HEK293 (cell line): ENCODE results near the gene SPON1.

Experiments
- CTCF ChIA-PET: fragments of 350-600 bp; formaldehyde crosslinking; extraction: SDS; loops from one replicate; lab custom pipeline; 2021; ENCODE audit warnings: antibody characterized with exemption; lab: Yijun Ruan, JAX
- POLR2A ChIA-PET: fragments of 300-600 bp; formaldehyde crosslinking; extraction: SDS; loops from one replicate; lab custom pipeline; 2020; ENCODE audit warnings: antibody characterized with exemption, inconsistent platforms; lab: Yijun Ruan, JAX
- H3K27ac ChIP-seq: fragments of 200-500 bp; sonication (Bioruptor generic); 2 replicates; pipeline ENCODE4 v1.5.1; 2014; ENCODE audit warnings: low read depth, low read length, control low read depth, inconsistent platforms; ENCODE audit errors: extremely low read depth
- H3K36me3 ChIP-seq, 2 experiments: fragments of 200-500 bp in 1 of 2; sonication (Bioruptor generic) in 1 of 2; 1 replicate in 1 of 2; 2 replicates in 1 of 2; pipeline ENCODE4 v1.5.1; 2014 to 2017; ENCODE audit warnings: inconsistent platforms in 2 of 2, low read length in 2 of 2; ENCODE audit not compliant: control insufficient read depth in 2 of 2, insufficient read depth in 1 of 2
- H3K4me1 ChIP-seq: fragments of 200-500 bp; sonication (Bioruptor generic); 2 replicates; pipeline ENCODE4 v1.5.1; 2014; ENCODE audit warnings: mild to moderate bottlenecking, low read length, inconsistent platforms; ENCODE audit not compliant: control insufficient read depth, insufficient read depth
- H3K4me3 ChIP-seq: 2 replicates; pipeline ENCODE4 v1.5.1; 2011; ENCODE audit warnings: low read depth, mild to moderate bottlenecking, control low read depth, low read length, moderate library complexity
- H3K9me3 ChIP-seq: fragments of 200-500 bp; sonication (Bioruptor generic); 2 replicates; pipeline ENCODE4 v1.5.1; 2014; ENCODE audit warnings: low read depth, low read length, inconsistent platforms; ENCODE audit not compliant: control insufficient read depth, insufficient read depth
- HOXC10 ChIP-seq: sonication (generic); formaldehyde crosslinking; IDR thresholded peaks from 2 replicates; pipeline ENCODE4 v1.8.1; 2023; ENCODE audit warnings: mild to moderate bottlenecking, missing genetic modification reagents
- OVOL3 ChIP-seq: fragments of 450-650 bp; formaldehyde crosslinking; IDR thresholded peaks from 2 replicates; pipeline ENCODE4 v1.5.1; 2016; ENCODE audit warnings: missing biosample characterization, missing genetic modification characterization
- SP2 ChIP-seq: fragments of 450-650 bp; formaldehyde crosslinking; IDR thresholded peaks from 2 replicates; pipeline ENCODE4 v1.5.1; 2016; ENCODE audit warnings: missing biosample characterization, missing genetic modification characterization
- ZBTB48 ChIP-seq: fragments of 450-650 bp; formaldehyde crosslinking; IDR thresholded peaks from 2 replicates; pipeline ENCODE4 v1.5.1; 2016; ENCODE audit warnings: missing biosample characterization, missing genetic modification characterization
- ZNF239 ChIP-seq: fragments of 450-650 bp; formaldehyde crosslinking; IDR thresholded peaks from 2 replicates; pipeline ENCODE4 v1.5.1; 2016; ENCODE audit warnings: missing biosample characterization, missing genetic modification characterization
- ZNF24 ChIP-seq: fragments of 450-650 bp; formaldehyde crosslinking; IDR thresholded peaks from 2 replicates; pipeline ENCODE4 v1.5.1; 2016; ENCODE audit warnings: missing biosample characterization, missing genetic modification characterization
- ZNF324 ChIP-seq: fragments of 450-650 bp; formaldehyde crosslinking; IDR thresholded peaks from 2 replicates; pipeline ENCODE4 v1.5.1; 2016; ENCODE audit warnings: missing biosample characterization, missing genetic modification characterization
- ZNF354C ChIP-seq: fragments of 450-650 bp; formaldehyde crosslinking; IDR thresholded peaks from 2 replicates; pipeline ENCODE4 v1.5.1; 2016; ENCODE audit warnings: missing biosample characterization, missing genetic modification characterization, low read depth, borderline replicate concordance
- ZNF423 ChIP-seq: fragments of 450-650 bp; formaldehyde crosslinking; IDR thresholded peaks from 2 replicates; pipeline ENCODE4 v1.5.1; 2016; ENCODE audit warnings: missing biosample characterization, missing genetic modification characterization
- ZNF433 ChIP-seq: fragments of 450-650 bp; formaldehyde crosslinking; IDR thresholded peaks from 2 replicates; pipeline ENCODE4 v1.5.1; 2016; ENCODE audit warnings: missing biosample characterization, missing genetic modification characterization, low read depth
- ZNF510 ChIP-seq: fragments of 450-650 bp; formaldehyde crosslinking; IDR thresholded peaks from 2 replicates; pipeline ENCODE4 v1.5.1; 2018; ENCODE audit warnings: mild to moderate bottlenecking, missing genetic modification characterization, missing biosample characterization; ENCODE audit not compliant: insufficient replicate concordance
- ZNF677 ChIP-seq: fragments of 450-650 bp; IDR thresholded peaks from 2 replicates; pipeline ENCODE4 v1.5.0; 2018; ENCODE audit warnings: missing biosample characterization, mild to moderate bottlenecking, missing genetic modification characterization, moderate library complexity
- ZNF692 ChIP-seq: fragments of 450-650 bp; formaldehyde crosslinking; IDR thresholded peaks from 2 replicates; pipeline ENCODE4 v1.5.1; 2016; ENCODE audit warnings: missing biosample characterization, missing genetic modification characterization
- ZNF747 ChIP-seq: fragments of 450-650 bp; formaldehyde crosslinking; IDR thresholded peaks from 2 replicates; pipeline ENCODE4 v1.5.1; 2016; ENCODE audit warnings: missing biosample characterization, missing genetic modification characterization
- ZNF76 ChIP-seq: fragments of 450-650 bp; formaldehyde crosslinking; IDR thresholded peaks from 2 replicates; pipeline ENCODE4; 2016; ENCODE audit warnings: low read depth, missing biosample characterization, missing genetic modification characterization, borderline replicate concordance
- TF ChIP-seq, protein P1 (sequence below): fragments of 450-650 bp; formaldehyde crosslinking; IDR thresholded peaks from 2 replicates; pipeline ENCODE4 v1.5.1; 2016; ENCODE audit warnings: missing biosample characterization, missing genetic modification characterization, borderline replicate concordance
- TF ChIP-seq, protein P2 (sequence below): fragments of 450-650 bp; formaldehyde crosslinking; IDR thresholded peaks from 2 replicates; pipeline ENCODE4 v1.5.1; 2017; ENCODE audit warnings: missing biosample characterization, mild to moderate bottlenecking, missing genetic modification characterization, moderate library complexity
- TF ChIP-seq, protein P3 (sequence below): fragments of 450-650 bp; formaldehyde crosslinking; IDR thresholded peaks from 2 replicates; pipeline ENCODE4 v1.5.1; 2016; ENCODE audit warnings: missing biosample characterization, missing genetic modification characterization

Gene SPON1

GRCh38 chr11:14267861-14268635, 305.5 kb downstream of the SPON1 start:
- POLR2A ChIA-PET, result no interaction called here
- Histone ChIP-seq H3K4me3 (no peak overlapping the region), H3K9me3 (no peaks in the 10 kb centered on the region), H3K27ac (no peak overlapping the region), H3K36me3 (peaks cover 0 to 15% of the 10 kb centered on the region in 2 experiments; a peak in 2 of 3 replicates), H3K4me1 (no peaks in the 10 kb centered on the region)
- TF ChIP-seq ZBTB48 (tag by site-specific recombination) (no peak), ZNF423 (tag by site-specific recombination) (no peak), ZNF24 (tag by site-specific recombination) (no peak), HOXC10 (no peak), ZNF433 (no peak), ZNF354C (tag by site-specific recombination) (no peak), ZNF677 (no peak), SP2 (tag by site-specific recombination) (no peak), ZNF239 (tag by site-specific recombination) (no peak), ZNF747 (tag by site-specific recombination) (no peak), ZNF692 (no peak), ZNF76 (no peak)
- TF ChIP-seq, protein P1, sequence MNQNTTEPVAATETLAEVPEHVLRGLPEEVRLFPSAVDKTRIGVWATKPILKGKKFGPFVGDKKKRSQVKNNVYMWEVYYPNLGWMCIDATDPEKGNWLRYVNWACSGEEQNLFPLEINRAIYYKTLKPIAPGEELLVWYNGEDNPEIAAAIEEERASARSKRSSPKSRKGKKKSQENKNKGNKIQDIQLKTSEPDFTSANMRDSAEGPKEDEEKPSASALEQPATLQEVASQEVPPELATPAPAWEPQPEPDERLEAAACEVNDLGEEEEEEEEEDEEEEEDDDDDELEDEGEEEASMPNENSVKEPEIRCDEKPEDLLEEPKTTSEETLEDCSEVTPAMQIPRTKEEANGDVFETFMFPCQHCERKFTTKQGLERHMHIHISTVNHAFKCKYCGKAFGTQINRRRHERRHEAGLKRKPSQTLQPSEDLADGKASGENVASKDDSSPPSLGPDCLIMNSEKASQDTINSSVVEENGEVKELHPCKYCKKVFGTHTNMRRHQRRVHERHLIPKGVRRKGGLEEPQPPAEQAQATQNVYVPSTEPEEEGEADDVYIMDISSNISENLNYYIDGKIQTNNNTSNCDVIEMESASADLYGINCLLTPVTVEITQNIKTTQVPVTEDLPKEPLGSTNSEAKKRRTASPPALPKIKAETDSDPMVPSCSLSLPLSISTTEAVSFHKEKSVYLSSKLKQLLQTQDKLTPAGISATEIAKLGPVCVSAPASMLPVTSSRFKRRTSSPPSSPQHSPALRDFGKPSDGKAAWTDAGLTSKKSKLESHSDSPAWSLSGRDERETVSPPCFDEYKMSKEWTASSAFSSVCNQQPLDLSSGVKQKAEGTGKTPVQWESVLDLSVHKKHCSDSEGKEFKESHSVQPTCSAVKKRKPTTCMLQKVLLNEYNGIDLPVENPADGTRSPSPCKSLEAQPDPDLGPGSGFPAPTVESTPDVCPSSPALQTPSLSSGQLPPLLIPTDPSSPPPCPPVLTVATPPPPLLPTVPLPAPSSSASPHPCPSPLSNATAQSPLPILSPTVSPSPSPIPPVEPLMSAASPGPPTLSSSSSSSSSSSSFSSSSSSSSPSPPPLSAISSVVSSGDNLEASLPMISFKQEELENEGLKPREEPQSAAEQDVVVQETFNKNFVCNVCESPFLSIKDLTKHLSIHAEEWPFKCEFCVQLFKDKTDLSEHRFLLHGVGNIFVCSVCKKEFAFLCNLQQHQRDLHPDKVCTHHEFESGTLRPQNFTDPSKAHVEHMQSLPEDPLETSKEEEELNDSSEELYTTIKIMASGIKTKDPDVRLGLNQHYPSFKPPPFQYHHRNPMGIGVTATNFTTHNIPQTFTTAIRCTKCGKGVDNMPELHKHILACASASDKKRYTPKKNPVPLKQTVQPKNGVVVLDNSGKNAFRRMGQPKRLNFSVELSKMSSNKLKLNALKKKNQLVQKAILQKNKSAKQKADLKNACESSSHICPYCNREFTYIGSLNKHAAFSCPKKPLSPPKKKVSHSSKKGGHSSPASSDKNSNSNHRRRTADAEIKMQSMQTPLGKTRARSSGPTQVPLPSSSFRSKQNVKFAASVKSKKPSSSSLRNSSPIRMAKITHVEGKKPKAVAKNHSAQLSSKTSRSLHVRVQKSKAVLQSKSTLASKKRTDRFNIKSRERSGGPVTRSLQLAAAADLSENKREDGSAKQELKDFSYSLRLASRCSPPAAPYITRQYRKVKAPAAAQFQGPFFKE, result no peak
- TF ChIP-seq, protein P2, sequence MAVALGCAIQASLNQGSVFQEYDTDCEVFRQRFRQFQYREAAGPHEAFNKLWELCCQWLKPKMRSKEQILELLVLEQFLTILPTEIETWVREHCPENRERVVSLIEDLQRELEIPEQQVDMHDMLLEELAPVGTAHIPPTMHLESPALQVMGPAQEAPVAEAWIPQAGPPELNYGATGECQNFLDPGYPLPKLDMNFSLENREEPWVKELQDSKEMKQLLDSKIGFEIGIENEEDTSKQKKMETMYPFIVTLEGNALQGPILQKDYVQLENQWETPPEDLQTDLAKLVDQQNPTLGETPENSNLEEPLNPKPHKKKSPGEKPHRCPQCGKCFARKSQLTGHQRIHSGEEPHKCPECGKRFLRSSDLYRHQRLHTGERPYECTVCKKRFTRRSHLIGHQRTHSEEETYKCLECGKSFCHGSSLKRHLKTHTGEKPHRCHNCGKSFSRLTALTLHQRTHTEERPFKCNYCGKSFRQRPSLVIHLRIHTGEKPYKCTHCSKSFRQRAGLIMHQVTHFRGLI (tag by site-specific recombination), result no peak
- CTCF ChIA-PET, result interaction anchor here (0.7 kb wide), 1 partner anchor 106 kb away, joined by 3 read pairs; no protein-coding TSS in a partner anchor

- no peaks in the 10 kb centered on the region for H3K9me3 ChIP-seq
- H3K4me1 ChIP-seq, result no peaks in the 10 kb centered on the region
- H3K27ac ChIP-seq, result no peak overlapping the region
- ChIA-PET POLR2A (no interaction called here), CTCF (no interaction called here)
- H3K4me3 ChIP-seq, result no peak overlapping the region
- TF ChIP-seq OVOL3 (no peak), ZNF324 (tag by site-specific recombination) (no peak), ZNF510 (tag by site-specific recombination) (no peak)
- TF ChIP-seq, protein P3, sequence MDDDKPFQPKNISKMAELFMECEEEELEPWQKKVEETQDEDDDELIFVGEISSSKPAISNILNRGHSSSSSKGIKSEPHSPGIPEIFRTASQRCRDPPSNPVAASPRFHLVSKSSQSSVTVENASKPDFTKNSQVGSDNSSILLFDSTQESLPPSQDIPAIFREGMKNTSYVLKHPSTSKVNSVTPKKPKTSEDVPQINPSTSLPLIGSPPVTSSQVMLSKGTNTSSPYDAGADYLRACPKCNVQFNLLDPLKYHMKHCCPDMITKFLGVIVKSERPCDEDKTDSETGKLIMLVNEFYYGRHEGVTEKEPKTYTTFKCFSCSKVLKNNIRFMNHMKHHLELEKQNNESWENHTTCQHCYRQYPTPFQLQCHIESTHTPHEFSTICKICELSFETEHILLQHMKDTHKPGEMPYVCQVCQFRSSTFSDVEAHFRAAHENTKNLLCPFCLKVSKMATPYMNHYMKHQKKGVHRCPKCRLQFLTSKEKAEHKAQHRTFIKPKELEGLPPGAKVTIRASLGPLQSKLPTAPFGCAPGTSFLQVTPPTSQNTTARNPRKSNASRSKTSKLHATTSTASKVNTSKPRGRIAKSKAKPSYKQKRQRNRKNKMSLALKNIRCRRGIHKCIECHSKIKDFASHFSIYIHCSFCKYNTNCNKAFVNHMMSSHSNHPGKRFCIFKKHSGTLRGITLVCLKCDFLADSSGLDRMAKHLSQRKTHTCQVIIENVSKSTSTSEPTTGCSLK (tag by site-specific recombination), result no peak
- peaks cover 0 to 17% of the 10 kb centered on the region in 2 experiments; a peak in 2 of 3 replicates for H3K36me3 ChIP-seq
Observed at GRCh38 chr11:14269692-14270573, 307.4 kb downstream of the SPON1 start.
